Lower leg skin (tissue), 3 donors: ENCODE data around the gene RBM33.

ENCODE experiments used
- CTCF ChIP-seq, 3 donors: fragments of 450-650 bp; IDR thresholded peaks; one replicate each; pipeline ENCODE4 v1.5.1; 2016; ENCODE audit warnings: antibody characterized with exemption in 3 of 3, mild to moderate bottlenecking in 3 of 3, moderate library complexity in 2 of 3
- POLR2A ChIP-seq, 2 donors: fragments of 450-650 bp; IDR thresholded peaks; one replicate each; pipeline ENCODE4 v1.6.1; 2016 to 2017; ENCODE audit warnings: antibody characterized with exemption in 2 of 2, mild to moderate bottlenecking in 1 of 2, moderate library complexity in 1 of 2

GRCh38 chr7:155818154-155818819, 173.8 kb downstream of the RBM33 start:
- TF ChIP-seq CTCF (IDR thresholded peaks at IDR 0.05) (no peak), POLR2A (IDR thresholded peaks at IDR 0.05) (no peak)
